Measurements from ENCODE around the gene CCDC177.

GRCh38 chr14:69606258-69607184 lies 31.9 kb upstream of the CCDC177 start:
- TF ChIP-seq EZH2phosphoT487 (IDR thresholded peaks at IDR 0.05; ENCODE audit: low read depth, severe bottlenecking, unreplicated experiment) (no peak), CTCF (IDR thresholded peaks at IDR 0.05; ENCODE audit: poor library complexity) (no peak), EZH2 (IDR thresholded peaks at IDR 0.05; ENCODE audit: borderline replicate concordance) (no peak)

Data from hepatocyte (in vitro differentiated cells).